ENCODE measurements around the gene MIA2.
"Not testable (repeated sequence)": the region's sequence is repeated elsewhere in the genome, so short reads cannot be mapped to it uniquely, and the experiment has no call there.

MIA2 gene, protein sequence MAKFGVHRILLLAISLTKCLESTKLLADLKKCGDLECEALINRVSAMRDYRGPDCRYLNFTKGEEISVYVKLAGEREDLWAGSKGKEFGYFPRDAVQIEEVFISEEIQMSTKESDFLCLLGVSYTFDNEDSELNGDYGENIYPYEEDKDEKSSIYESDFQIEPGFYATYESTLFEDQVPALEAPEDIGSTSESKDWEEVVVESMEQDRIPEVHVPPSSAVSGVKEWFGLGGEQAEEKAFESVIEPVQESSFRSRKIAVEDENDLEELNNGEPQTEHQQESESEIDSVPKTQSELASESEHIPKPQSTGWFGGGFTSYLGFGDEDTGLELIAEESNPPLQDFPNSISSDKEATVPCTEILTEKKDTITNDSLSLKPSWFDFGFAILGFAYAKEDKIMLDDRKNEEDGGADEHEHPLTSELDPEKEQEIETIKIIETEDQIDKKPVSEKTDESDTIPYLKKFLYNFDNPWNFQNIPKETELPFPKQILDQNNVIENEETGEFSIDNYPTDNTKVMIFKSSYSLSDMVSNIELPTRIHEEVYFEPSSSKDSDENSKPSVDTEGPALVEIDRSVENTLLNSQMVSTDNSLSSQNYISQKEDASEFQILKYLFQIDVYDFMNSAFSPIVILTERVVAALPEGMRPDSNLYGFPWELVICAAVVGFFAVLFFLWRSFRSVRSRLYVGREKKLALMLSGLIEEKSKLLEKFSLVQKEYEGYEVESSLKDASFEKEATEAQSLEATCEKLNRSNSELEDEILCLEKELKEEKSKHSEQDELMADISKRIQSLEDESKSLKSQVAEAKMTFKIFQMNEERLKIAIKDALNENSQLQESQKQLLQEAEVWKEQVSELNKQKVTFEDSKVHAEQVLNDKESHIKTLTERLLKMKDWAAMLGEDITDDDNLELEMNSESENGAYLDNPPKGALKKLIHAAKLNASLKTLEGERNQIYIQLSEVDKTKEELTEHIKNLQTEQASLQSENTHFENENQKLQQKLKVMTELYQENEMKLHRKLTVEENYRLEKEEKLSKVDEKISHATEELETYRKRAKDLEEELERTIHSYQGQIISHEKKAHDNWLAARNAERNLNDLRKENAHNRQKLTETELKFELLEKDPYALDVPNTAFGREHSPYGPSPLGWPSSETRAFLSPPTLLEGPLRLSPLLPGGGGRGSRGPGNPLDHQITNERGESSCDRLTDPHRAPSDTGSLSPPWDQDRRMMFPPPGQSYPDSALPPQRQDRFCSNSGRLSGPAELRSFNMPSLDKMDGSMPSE (N-terminal part only)

DNA sequence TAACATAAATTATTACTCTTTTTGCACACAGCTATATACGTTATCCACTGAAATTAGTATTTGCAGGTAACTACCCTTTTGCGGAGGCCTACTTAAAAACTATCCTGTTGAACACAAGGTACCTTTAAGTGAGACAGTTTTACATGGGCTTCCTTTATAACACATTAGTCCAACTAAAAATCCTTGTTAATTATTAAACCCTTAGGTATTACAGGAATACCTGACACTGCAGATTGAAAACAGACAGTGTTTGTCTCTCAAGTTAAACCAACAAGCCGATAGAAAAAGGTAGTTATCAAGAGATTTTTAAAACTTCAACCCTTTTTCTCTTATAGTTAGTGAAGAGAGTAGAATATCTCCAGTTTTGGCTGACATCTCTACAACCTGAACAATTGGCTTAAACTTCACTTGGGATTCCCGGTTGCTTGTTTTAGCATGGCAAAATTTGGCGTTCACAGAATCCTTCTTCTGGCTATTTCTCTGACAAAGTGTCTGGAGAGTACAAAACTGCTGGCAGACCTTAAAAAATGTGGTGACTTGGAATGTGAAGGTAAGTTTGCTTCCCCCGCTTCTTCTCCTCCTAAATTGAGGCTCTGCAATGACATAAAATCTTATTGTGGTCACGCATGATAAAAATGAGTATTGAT is at the start of gene MIA2:
MIA2 (plus strand) TSS at position 236 of the 647 bp plus-strand sequence; CDS start at position 436, 200 bp downstream.
- no peak for DNase-seq (ENCODE audit: low read depth in 2 of 3, low spot score in 2 of 3)

DNA sequence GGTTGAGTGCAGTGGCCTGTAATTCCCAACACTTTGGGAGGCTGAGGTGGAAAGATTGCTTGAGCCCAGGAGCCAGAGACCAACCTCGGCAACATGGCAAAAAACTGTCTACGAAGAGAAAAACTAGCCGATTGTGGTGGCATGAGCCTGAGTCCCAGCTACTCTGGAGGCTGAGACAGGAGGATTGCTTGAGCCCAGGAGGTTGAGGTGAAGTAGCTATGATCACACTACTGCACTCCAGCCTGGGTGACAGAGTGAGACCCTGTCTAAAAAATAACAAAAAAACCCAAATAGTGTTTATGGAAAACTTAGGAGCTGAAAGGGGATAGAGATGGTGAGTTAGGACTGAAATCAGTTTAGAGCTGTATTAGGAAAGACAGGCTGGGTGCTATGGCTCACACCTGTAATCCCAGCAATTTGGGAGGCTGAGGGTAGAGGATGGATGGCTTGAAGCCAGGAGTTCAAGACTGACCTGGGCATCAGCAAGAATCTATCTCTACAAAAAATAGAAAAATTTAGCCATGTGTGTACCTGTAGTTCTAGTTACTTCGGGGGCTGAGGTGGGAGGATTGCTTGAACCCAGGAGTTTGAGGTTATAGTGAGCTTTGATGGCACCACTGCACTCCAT is 49.0 kb upstream of the MIA2 start:
- DNase-seq (ENCODE audit: low read depth in 2 of 3, low spot score in 2 of 3), result no peak

DNA sequence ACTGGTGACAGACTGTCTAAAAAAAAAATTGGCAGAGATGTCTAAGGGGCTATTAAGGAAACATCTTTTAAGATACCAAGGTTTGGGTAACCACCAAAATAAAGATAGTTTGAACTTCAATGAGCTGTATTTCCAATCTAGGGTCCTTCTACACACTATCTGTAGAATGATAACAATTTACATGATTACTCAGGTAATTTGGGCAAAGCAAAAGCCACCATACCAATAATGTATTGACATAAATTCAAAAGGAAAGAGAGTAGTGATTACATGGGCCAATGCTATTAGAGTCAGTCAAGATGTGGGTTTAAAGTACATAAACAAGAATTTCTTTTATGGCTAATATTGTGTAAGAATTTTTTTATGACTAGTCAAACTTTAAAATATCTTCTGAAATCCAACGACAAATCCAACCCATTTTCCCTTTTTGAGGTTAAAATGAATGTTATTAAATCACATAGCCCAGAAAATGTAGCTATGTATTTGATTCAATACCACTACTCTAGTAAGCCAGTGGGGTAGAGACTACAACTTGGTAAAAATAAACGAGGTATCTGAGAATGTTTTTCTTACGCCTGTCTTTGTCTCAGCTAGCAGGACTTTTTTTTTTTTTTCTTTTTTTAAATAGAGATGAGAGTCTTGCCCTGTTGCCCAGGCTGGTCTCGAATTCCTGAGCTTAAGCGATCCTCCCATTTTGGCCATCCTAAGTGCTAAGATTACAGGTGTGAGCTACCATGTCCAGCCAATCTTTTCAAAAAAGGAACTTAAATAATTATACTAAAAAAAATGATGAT is 48.3 kb upstream of the MIA2 start:
- DNase-seq (ENCODE audit: low read depth in 2 of 3, low spot score in 2 of 3), result no peak

DNA sequence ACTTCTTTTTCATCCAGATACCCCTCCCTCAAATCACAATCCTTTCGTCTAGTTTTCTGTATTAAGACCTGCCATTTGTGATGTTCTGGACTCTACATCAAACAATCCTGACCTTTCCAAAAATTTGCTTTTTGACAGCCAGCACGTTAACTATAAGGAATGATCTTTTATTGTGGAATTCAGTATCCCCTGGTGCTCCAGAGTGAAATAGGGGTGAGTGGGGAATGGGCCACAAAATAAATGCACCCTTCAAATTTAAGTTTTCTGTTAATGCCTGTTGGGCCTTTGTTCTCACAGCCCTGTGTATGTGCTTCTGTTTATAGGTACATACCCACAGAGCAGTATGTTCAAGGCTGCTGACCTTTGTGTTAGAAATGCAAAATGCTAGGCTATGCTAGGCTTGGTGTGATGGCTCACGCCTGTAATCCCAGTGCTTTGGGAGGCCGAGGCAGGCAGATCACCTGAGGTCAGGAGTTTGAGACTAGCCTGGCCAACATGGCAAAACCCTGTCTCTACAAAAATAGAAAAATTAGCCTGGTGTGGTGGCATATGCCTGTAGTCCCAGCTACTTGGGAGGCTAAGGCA is 46.7 kb upstream of the MIA2 start:
- no peak for DNase-seq (ENCODE audit: low read depth in 2 of 3, low spot score in 2 of 3)

DNA sequence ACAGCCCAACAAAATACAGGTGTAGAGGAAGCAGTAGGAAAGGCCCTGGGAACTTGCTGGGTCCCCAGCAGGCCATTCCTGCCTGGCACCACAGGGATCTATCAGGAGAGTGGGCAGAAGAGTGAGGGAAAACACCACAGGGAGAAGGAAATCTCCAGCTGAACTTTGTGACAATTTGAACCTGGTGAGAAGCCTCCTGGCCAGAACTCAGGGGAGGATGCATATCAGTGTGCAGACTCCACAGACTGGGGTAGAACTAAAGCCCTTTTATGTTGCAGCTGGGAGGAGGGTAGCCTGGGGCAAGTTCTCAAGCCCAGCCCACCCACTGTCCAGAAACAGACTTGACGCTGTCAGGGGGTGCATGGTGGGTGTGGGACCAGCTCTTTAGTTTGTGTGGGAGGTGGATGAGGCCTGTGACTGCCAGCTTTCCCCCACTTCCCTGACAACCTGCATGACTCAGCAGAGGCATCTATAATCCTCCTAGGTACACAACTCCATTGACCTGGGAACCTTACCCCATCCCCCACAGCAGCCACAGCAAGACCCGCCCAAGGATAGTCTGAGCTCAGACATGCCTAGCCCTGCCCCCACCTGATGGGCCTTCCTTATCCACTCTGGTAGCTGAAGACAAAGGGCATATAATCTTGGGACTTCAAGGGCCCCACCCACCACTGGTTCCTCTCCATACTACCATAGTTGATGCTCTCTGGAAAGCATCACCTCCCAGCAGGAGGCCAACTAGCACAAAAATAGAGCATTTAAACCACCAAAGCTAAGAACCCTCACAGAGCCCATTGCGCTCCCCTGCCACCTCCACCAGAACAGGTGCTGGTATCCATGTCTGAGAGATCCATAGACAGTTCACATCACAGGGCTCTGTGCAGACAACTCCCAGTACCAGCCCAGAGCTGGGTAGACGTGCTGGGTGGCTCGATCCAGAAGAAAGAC is 29.8 kb upstream of the MIA2 start:
- DNase-seq (ENCODE audit: low read depth in 2 of 3, low spot score in 2 of 3), result no peak

DNA sequence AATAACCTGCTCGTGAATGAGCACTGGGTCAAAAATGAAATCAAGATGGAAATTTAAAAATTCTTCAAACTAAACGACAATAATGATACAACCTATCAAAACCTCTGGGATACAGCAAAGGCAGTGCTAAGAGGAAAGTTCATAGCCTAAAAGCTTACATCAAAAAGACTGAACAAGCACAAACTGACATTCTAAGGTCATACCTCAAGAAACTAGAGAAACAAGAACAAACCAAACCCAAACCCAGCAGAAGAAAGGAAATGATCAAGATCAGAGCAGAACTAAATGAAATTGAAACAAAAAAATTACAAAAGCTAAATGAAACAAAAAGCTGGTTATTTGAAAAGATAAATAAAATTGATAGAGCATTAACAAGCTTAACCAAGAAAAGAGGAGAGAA is 26.3 kb upstream of the MIA2 start:
- DNase-seq (ENCODE audit: low read depth in 2 of 3, low spot score in 2 of 3), result not testable (repeated sequence)

DNA sequence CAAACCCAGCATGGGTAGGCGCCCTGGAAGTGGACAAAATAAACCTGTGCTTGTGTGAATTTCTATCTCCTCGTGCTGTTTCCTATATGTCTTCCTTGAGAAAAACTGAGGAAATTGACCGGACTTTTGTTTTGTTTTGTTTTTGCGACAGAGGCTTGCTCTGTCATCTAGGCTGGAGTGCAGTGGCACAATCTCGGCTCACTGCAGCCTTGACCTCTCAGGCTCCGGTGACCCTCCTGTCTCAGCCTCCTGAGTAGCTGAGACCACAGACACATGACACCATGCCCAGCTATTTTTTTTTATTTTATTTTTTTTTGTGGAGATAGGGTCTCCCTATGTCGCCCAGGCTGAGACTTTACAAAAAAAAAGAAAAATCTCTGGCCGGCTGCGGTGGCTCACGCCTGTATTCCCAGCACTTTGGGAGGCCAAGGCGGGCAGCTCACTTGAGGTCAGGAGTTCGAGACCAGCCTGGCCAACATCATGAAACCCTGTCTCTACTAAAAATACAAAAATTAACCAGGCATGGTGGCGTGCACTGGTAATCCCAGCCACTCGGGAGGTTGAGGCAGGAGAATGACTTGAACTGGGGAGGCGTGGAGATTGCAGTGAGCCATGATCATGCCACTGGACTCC is 22.5 kb upstream of the MIA2 start:
- DNase-seq (ENCODE audit: low read depth in 2 of 3, low spot score in 2 of 3), result no peak

DNA sequence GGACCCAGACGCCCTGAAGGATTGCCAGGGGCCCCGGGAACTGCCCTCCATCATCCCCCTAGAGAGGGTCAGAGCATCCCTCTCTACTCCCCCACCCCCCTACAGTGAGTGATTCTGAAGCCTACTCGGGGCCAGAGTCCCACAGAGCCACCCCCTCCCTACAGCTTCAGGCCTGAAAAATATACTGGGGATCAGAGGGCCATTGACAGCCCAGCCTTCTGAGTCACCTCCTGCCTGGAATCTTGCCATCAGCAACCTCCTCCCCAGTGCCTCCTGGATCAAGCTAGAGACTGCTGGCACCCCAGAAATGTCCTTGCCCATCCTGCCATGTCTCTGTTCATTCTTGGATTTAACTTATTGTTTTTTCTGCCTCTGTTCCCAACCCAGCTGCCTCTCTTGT is 21.7 kb upstream of the MIA2 start:
- no peak for DNase-seq (ENCODE audit: low read depth in 2 of 3, low spot score in 2 of 3)

DNA sequence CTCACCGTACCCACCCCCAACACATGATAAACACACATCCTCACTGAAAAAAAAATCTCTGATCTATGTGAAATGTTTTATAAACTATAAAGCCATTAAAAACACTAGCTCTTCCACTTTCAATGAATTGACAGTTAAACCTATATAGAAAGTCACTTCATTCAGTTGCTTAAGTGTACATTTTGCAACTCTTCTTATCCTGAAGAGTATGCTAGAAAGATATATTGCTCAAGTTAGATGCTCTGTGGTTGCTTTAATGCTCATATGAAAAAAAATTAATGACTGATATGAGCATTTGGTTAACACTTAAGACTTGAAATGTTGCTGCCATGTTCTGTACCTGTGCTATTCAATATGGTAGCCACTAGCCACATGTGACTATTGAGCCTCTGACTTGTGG is 21.0 kb upstream of the MIA2 start:
- DNase-seq (ENCODE audit: low read depth in 2 of 3, low spot score in 2 of 3), result no peak

DNA sequence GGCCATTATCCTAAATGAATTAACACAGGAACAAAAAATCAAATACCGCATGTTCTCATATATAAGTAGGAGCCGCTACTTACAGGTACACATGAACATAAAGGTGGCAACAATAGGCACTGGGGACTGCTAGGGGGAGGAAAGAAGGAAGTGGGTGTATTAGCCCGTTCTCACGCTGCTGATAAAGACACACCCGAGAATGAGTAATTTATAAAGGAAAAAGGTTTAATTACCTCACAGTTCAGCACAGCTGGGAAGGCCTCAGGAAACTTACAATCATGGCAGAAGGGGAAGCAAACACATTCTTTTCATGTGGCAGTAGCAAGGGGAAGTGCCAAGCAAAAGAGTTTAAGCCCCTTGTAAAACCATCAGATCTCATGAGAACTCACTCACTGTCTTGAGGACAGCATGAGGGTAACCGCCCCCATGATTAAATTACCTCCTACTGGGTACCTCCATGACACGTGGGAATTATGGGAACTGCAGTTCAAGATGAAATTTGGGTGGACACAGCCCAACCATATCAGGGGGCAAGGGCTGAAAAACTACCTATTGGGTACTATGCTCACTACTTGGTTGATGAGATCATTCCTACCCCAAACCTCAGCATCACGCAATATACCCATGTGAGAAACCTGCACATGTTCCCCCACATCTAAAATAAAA is 16.4 kb upstream of the MIA2 start:
- DNase-seq (ENCODE audit: low read depth in 2 of 3, low spot score in 2 of 3), result no peak

DNA sequence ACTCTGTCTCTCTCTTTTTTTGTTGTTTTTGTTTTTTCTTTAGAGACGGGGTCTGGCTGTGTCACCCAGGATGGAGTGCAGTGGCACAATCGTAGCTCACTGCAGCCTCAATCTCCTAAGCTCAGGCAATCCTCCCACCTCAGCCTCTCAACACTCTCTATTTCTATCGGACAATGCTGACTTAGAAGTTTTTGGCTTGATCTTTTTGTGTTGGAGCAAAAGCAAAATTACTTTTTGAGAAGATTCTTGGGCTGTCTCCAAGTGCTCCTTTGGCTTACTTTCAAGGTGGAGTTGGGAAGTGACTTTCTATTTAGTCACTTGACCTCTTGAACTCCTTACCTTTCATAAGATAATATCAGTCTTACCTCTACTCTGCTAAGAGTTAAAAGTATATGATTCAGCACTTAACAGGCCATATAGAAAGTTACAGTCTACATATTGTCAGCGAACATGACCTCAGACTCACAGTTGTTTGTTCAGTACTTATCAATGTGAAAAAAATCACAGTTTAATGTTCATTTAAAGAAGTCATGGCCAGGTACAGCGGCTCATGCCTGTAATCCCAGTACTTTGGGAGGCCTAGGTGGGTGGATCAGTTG is 15.4 kb upstream of the MIA2 start:
- DNase-seq (ENCODE audit: low read depth in 2 of 3, low spot score in 2 of 3), result no peak

DNA sequence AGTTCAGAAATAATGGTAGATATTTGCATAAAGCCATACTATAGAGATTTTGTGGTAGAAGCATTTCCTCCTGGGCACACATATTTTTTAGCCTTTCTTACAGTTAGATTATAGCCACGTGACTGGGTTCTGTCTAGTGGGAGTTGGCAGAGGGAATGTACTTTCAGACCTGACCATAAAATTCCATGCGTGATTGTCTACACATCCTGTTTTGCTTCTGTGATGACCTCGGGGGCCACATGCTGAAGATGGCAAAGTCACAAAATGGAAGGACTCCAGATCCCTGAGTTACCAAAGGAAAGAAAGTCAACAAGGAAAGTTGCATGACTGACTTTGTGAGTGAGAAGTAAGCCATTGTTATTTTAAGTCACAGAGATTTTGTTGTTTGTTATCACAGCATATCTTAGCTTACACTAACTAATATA is 14.6 kb upstream of the MIA2 start:
- DNase-seq (ENCODE audit: low read depth in 2 of 3, low spot score in 2 of 3), result no peak

DNA sequence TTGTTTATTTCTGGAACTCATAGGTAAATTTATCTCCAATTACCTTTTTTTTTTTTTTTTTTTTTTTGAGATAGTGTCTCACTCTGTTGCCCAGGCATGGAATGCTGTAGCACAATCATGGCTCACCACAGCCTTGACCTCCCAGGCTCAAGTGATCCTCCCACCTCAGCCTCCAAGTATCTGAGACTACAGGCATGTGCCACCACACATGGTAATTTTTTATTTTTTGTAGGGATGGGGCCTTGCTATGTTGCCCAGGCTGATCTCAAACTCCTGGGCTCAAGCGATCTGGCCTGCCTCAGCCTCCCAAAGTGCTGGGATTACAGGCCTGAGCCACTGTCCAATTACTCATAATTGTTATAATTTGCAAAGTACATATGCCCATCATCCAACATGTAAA is 13.2 kb upstream of the MIA2 start:
- DNase-seq (ENCODE audit: low read depth in 2 of 3, low spot score in 2 of 3), result not testable (repeated sequence)

DNA sequence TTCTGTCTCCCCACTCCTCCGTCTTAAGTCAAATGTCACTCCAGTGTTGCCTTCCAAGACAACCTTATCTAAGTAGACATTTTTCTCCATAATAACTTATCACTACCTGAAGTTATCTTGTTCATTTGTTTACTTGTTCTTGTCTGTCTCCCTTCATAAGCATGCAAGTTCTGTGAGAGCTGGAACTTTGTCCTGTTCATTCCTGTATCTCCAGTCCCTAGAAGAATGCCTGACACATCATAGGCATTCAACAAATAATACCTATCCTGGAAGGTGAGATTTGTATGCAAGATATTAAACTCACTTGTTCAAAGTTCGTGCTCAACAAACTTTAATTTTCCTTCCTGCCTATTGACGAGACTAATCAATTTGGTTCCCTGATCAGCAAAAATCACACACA is 5.7 kb upstream of the MIA2 start:
- DNase-seq (ENCODE audit: low read depth in 2 of 3, low spot score in 2 of 3), result no peak

DNA sequence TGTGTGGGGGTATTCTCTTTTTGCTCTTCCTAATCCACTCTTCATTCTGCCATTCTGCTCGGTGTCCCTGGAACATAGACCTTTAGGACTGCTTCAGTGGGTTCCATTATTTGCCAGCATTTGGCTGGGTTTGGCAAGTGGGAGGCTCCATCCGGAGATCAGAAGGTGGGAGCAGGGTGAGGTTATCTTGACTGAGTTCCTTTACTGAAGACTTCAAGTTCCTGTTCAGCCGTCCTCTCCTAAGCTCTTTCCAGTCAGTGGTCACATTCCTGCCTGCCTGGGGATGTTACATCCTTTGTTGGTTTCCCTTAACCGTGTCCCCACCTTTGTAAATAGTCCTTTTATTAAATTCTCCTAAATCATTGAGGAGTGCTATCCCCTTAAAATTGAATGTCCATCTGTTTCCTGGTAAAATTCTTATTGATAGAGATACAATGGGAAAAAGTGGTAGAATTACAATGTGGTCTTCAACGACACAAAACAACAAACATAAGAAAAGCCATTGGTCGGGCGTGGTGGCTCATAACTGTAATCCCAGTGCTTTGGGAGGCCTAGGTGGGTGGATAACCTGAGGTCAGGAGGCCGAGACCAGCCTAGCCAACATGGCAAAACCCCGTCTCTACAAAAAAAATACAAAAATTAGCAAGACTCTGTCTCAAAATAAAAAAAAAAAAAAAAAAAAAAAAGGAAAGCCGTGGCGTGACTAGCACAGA is 5.0 kb upstream of the MIA2 start:
- no peak for DNase-seq (ENCODE audit: low read depth in 2 of 3, low spot score in 2 of 3)

DNA sequence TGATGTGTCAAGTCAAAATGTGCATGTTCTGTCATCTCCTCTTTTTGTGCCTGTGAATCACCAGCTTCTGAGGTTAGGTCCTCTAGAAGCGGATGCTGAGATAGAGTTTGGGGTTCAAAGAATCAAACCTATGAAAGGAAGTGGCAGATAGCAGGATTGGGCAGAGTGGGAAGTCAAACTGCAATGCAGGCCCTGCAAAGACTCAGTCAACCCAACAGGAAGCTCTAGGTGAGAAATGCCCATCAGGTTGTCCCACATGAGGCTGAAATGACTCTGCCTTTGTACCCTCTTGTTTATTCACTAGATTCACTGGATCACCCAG is 4.5 kb upstream of the MIA2 start:
- peak in 1 of 3 experiments; percentile 20 for DNase-seq (ENCODE audit: low read depth in 2 of 3, low spot score in 2 of 3)

Measured in activated CD8-positive, alpha-beta memory T cell treated with anti-CD3 and anti-CD28 coated beads for 48 hours (primary cell).